NCI-H82 treated with DMSO at 0.1 percent for 48 hours (cell line): ENCODE measurements around the gene MBTPS1.

Experiments used
- DNase-seq: peaks from one replicate; lab custom pipeline; 2025; ENCODE audit not compliant: unreplicated experiment; lab: John Stamatoyannopoulos, UW

MBTPS1 gene

DNA sequence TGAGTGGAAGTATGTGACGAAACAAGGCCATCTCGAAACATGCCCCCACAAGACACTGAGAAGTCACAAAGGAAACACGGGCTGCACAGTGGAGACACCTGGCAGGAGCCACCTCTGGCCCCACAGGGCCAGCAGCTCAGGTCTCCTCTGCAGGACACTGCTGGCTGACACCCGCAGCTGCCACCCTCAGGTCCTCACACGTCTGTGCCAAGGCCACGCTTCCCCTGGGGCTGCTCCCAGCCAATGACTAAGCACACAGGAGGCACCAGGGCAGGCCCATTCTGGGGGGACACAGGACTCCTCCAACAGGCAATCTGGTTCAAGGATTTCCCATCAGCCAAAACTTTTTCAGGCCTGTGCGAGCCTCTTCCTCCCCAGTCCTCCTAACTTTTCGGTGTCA lies 36.4 kb downstream of the MBTPS1 start:
- no peak for DNase-seq

DNA sequence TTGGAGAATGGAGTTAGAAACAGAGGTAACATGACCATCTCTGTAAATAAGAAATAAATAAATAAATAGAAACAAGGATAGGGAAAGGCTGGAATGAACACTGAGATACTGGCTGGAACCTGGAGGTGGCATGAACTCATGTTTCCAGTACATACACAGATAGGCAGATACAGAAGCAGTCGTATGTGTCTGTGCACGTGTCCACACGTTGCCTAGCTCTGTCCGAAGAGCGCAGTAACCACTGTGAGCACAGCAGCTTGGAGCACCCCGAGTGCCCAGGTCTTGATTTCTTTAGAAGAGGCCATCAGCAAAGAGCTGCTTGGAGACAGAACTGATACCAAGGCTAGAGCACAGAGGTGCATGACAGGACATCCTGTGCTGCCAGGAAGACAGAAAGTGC lies 37.1 kb downstream of the MBTPS1 start:
- DNase-seq, result no peak

DNA sequence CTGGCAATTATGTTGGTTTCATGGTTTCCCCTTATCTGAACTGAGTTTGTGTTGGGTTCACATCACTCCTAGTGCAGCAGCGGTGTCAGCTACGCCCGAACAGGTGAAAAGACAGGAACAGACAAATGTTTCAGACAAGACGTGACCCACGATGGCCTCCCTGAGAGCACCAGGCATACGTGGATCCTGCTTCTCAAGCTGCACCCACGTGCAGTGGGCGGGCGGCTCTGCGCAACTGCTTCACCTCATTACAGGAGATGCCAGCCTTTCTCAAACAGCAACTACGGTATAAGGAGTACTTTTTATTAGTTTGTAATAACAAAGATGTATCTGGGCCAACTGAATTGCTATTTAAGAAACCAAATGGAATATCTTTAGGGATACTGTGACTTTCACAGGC lies 41.4 kb downstream of the MBTPS1 start:
- no peak for DNase-seq

DNA sequence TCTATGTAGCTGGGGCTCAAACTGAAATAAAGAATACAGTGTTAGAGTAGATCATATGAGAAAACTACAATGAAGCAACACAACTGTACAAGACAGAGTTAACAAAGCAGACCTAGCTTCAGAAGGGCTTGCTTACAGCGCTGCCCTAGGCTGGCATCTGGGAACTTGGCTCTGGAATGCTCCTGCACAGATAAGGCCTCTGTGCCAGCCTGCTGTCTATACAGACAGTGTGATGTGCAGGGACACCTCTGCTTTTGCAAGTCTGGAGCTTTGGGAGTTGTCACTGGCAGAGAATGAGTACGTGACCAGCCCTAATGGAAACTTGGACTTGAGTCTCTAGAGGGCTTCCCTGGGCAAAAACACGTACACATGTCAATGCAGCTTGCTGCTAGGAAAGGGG lies 42.0 kb downstream of the MBTPS1 start:
- no peak for DNase-seq

DNA sequence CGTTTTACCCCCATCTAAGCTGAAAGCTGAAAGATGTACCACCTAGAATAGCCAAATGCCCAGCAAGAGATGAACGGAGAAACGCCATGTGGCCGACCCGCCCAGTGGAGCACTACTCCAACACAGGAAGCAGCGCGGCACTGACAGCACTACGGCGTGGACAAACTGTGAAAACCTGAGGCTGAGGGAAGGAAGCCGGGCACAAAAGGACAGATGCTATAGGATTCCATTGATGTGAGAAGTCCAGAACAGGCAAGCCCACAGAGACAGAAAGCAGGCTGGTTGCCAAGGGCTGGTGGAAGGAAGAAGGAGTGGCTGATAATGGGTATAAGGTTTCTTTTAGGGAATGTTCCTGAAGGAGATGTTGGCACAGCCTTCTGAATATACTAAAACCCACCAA lies 44.7 kb downstream of the MBTPS1 start:
- no peak for DNase-seq

DNA sequence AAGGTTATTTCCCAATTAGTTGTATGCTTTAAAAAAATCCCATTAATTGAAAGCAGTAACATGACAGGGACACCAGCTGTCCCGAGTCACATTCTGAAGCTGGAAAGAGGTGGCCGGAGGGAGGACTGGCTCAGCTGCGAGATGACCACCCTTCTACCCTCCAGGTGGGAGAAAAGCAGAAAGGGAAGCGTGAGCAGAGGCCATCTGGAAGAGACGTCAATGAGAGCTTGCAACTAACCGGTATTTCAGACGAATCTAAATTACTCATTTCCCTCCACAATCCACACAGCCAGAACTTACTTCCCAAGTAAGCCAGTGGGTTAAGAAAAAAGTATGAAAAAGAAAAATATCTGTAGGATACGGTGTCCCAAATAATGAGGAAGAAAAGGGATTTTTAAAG lies 45.6 kb downstream of the MBTPS1 start:
- no peak for DNase-seq

DNA sequence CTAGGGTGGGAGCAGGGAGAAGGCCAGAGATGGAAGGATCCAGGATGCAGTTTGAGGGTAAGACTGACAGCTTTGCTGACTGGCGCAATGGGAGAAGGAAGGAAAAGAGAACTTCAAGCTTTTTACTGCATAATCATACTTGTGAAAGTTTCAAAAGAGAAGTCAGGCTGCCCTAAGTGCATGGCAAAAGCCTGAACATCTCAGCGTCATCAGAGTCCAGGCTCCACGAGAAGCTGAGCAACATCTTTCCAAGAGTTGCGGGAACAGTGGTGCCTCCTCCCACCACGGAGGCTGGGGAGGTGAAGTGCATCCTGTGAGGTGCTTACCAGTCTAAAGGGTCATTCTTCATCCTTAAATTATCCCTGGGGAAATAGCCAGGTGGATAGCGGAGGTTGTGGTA lies 47.2 kb downstream of the MBTPS1 start:
- no peak for DNase-seq

DNA sequence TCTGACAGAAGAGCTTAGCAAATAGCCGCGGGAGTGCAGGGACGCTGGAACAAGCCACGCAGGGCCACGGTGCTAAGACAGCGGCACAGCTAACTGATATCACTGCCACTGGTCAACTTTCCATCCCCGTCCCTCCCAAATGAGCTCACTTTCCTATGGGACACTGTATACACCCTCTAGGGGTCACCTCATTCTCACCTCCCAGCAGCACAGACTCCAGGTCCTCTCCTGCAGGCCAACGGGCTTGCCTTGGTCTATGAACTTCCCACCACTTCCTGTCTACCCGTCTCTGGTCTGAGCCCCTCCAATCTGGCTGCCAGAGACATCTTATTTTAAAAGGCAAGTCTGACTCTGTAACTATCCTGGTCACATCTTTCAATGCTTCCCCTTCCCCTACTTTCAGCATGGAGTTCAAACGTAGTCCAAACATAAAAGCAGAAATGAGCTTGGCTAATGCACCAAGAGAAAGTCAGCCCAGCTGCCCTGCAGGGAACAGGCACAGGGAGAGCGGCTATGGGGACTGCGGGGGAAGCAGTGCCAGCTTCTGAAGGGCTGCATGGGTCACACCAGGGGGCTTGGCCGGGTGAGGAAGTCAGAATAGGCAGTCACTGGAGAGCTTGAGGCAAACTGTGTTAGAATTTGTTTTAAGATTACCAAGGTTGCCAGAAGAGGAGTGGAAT lies 47.8 kb downstream of the MBTPS1 start:
- no peak for DNase-seq

DNA sequence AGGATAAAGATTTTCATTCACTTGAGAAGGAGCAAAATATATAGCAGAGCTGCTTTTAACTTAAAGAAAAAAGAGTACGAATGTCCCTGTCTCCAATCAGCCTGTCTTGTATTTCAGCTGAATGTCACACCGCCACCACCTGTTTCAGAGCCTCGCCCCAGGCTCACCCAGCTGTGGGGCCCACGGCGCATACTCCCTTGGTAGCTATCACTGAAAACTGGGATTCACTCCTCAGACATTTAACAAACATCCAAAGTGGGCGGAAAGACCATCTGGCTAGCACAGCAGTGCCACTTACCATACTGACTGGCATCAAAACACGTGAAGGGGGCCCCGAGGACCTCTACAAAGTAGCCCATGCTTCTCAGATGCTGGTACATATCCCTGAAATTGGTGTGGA lies 48.7 kb downstream of the MBTPS1 start:
- DNase-seq, result no peak

DNA sequence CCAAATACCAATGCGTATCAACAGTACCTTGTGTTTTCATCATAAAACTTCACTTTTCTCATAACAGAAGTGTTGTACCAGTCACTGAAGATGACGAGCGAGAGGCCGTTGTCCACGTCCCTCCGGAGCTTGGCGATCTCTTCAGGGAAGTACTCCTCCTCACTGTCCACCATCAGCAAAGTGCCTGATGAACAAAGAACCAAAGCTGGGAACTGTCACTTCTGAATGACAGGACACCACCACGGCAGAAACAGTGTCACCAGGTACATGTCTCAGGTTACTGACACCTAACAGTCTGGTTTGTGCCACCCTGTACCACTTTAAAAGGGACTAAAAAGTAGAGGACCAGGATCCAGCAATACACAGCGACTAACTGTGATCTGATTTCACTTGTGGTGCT lies 49.1 kb downstream of the MBTPS1 start:
- DNase-seq, result no peak

DNA sequence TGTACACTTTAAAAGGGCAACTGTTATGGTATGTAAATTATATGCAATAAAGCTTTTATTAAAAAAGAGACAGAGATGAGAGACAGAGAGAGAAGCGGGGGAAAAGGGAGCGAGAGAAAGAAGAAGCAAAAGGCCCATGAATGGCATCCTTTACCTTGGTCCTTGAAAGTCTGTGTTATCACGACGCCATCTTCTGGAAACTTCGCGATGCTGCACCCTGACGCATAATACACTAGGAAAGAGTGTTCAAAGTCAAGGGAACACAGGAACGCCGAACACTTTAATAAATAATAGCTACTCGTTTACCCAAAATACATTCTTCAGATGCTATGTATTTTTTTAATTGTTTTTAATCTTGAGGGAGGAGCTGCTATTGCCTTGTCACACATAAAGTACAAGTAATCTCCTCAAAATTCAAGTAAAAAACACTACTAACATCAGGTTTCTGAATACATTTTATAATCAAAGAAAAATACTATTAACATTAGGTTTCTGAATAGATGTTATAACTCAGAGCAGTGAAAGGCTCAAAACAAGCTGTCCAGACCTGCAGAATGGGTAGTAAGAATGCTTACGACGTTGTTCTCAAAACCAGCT lies 51.1 kb downstream of the MBTPS1 start:
- DNase-seq, result peak; percentile 9

DNA sequence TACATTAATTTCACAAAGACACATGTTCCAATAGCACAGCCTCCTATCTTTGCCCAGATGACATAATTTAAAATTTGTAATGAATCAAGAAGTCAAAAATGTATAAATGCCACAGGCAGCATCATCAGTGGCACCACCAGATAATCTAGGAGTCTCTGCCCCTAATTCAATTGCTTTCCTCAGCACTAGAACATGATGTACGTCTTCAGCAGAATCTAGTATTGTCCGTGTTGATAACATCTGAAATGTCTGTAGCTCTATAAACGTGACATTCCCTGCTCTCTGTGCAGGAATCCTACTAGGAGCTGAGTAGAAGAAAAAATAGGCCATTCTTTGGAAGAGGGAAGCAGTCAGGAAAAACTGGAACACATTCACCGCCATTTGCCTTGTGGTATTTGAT lies 52.8 kb downstream of the MBTPS1 start:
- DNase-seq, result no peak

DNA sequence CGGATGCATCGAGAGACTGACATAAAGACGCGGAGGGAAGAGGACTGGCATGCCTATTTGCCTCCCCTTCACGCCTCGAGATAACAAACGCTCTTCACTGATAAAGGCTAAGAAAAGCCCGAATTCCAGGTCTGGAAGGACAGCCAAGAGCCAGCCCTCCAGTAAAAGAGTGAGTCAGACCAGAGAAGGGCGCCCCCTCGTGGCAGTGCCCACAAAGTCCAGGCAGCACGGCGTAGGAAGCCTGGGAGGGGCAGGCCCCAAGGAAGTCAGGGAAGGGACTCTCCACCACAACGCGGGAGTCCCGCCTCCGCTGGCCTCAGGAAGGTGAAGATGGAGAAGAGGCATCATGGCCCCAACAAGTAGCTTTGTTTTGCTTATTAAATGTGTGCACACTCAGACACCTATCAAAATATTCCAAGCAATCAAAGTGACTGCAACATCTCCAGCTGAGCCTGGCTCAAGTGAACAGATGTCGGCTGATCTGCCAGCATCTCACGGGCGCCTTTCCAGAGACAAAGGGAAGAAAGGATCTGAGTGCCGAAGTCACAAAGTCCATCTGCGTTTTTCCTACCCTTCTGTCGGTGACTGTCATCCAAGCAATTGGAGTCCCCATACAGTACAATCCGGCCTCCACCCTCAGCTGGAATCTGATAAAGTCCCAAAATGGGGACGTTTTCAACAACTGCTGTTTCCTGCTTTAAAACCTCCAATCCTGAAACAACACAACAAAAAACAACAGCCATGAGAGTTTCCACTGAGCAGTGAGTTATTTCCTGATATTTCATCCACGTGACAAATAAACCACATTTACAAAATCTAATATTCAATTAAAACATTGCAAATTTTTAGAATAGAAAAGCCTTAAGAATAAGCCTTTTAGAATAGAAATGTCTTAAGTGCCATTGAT lies 53.8 kb downstream of the MBTPS1 start:
- DNase-seq, result peak; percentile 60

DNA sequence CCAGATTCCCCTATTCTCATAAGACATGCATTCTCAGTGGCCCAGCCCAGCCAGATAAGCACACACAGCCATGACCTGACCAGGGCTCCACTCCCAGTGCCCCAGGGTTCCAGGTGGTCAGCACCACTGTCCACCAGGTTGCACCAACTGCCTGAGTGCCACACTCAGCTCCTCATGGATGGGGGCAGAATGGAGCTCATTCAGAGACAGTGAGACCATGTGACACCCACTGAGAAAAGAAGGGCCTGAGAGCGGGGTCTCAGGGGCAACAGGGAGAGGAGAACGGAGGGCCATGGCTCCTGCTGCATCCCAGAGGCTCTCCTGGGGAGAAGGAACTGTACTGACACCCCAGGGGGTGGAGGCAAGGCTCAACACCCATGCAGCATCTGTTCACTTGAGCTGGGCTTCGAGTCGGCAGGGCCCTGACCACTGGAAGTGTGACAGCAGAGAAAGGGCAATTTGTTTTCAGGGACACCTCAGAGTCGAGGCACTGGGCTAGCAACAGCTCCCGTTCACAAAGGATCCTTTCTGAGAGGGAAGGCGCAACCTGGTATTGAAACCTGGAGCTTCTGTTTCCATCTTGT lies 55.4 kb downstream of the MBTPS1 start:
- DNase-seq, result no peak

DNA sequence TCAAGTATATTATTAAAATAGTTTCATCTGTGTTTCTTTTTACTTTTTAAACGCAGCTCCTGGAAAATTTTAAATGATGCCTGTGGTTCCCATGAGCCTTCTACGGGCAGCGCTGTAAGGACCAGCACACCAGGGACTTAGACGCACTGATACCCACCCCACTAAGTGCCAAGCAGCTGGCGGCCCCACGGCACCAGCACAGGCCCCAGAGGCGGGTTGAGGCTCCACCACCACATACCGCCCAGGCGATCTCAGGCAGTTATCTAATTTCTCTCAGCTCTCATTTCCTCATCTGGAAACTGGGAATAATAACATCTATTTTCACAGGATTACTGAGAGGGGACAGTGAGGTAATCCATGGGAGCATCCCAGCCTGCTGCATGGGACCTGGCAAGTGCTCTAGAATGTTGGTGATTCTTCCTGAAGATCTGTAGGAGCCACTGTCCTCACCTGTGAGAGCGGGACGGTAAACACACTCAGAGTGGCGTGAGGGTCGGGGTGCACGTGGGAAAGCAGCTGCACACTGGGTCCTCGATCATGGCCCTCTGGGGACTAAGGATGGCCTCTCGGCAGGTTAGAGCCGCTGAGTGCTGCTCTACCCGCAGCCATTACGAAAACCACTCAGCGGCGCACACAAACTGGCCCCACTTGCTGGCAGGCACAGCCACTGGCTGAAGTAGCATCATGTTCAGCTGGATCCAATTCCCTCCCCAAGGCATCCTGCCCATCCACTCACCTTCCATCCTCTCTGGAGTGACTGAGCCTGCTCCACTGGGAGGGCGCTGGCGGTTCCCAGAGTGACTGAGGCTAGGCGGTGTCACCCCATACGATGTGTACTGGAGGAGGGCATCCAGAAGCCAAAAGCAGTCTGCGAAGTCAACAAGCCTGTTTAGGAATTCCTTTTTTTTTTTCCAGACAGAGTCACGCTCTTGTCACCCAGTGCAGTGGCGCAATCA lies 56.5 kb downstream of the MBTPS1 start:
- no peak for DNase-seq

DNA sequence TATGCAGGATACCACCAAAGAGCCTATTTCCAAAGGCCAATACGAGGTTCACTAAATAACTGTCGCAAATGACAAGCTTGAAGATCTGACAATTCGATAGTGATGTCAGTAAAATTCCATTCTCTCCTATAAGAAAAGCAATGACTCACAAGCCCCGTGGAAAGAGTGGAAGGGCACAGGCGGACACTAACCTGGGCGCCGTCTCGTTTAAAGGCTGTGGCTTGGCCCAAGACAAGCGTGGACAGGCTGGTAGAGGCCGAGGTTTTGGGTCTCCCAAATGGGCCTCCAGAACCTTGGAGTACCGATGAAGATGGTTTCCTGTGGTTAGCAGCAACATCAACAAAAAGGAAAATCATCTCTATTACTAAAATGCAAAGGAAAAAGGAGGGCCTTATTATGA lies 57.6 kb downstream of the MBTPS1 start:
- no peak for DNase-seq

DNA sequence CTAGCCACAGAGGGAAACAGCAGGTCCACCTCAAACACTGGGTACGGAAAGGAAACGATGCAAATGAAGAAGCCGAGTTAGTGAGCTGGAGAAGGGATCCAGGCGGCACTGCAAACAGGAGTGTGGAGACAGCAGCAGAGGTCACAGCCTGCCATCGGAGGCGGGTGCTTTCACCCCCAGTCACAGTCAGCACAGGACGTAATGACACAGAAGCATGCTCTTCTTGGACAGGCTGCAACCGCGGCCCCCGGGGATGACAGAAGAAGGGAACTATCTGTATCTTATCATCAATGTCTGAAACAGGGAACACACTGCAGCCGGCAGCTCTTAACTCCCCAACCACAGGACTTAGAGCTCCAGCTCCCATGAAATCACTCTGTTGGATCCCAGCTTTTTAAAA lies 58.1 kb downstream of the MBTPS1 start:
- DNase-seq, result no peak

DNA sequence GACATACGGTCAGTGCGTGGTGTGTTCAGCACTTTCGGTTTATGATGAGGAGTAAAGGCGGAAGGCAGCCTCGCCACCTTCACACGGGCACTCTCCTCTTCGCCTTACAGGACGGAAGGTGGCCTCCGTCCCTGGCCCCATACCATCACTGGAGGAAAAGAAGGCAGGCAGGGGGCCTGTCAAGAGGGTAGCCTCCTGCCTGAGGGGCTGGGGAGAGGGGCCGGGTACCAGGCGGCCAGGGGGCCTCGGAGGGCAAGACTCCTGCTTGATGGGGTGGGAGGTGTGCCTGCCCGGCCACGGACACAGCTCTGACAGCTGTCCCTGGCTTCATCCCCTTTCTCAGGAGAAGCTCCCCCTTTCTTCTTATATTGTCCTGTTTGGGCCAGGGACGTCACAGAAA lies 58.5 kb downstream of the MBTPS1 start:
- no peak for DNase-seq

DNA sequence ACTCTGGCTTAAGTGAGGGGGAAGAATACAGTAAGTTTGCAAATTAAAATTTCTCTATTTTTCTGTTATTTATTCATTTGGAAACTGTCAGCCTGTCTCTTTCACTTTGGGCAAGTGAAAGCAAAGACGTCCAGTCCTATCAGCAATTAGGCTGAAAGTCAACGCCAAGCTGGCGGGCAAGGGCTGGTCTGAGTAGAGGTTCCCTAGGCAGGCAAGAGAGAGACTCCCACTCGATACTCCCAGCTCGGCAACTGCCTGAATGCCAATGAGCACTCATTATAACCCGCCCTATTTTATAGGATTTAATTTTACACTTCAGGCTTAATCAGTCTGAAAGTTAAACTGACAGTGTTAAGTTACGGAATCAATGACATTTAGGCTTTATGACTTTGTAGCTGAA lies 59.8 kb downstream of the MBTPS1 start:
- DNase-seq, result no peak

DNA sequence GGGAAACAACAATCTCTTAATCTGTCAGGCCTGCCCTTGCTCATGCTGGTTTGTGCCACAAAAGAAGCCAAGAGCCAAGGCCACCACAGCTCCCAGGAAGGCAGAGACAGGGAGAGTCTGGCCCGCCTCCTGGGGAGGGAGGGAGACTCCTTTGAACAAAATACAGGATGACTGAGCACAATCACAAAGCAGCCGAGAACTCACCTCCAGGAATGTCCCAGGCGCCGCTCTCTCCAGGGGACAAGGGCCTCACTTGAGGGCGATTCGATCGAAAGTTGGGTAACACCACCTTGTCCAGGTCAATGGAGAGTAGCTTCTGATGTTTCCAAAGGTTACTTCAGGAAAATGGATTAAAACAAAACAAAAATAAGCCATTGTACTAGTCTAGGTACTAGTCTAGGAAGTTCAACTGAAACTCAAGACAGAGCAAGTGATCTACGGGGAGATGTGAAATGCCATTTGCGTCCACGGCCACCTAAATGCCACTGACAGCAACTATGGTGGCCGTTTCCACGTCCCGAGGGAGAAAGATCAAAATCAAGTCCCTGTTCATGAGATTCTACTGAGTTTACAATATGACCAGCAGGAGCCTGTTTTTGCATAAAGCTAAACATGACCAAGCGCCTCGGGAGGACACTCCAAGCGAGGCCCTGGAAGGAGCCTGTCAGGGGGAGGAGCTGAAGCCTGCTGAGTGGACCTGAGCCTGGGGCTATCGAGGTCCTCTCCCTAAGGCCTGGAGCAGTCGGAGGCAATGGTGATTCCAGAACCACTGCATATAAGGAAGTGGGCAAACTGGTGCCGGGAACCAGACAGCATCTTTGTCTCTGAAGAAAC lies 60.7 kb downstream of the MBTPS1 start:
- no peak for DNase-seq
